B cell (primary cell): ENCODE results near the gene COPS7B. TPM values are rescaled to one million over a fixed set of nuclear protein-coding genes. Genes with fewer than 3 reads are reported as not detected.

Experiments
- ATAC-seq: fragments of 200-7000 bp; cut with Tn5 transposase; one replicate; pipeline ENCODE4 v1.10.0; 2021; ENCODE audit warnings: low read depth, mild to moderate bottlenecking, moderate number of reproducible peaks, moderate library complexity
- CTCF ChIA-PET: fragments of 350-600 bp; sonication (Branson Sonifier 250); formaldehyde crosslinking; loops from one replicate; lab custom pipeline; 2021; ENCODE audit warnings: antibody characterized with exemption, inconsistent platforms; lab: Charles Lee
- POLR2A ChIA-PET: fragments of 350-600 bp; sonication (Branson Sonifier 250); formaldehyde crosslinking; loops from one replicate; lab custom pipeline; 2021; ENCODE audit warnings: antibody characterized with exemption; lab: Charles Lee
- DNase-seq: peaks from one replicate; pipeline ENCODE4 v3.0.0; 2013
- H2AFZ ChIP-seq: 2 replicates; pipeline ENCODE4 v1.6.1; 2012; ENCODE audit warnings: mild to moderate bottlenecking, low read depth, low read length; ENCODE audit not compliant: insufficient read depth, poor library complexity, severe bottlenecking
- H3K27ac ChIP-seq, 2 donors: 1 replicate in 1 of 2; 2 replicates in 1 of 2; pipeline ENCODE4 v1.5.1; 2012 to 2013; ENCODE audit warnings: low read length in 2 of 2, mild to moderate bottlenecking in 2 of 2, moderate library complexity in 1 of 2
- H3K27me3 ChIP-seq, 4 experiments: fragments of 200-600 bp in 1 of 4; sonication (generic) in 1 of 4; replicated peaks in 1 of 4; 1 replicate in 2 of 4; 2 replicates in 2 of 4; pipeline versions ENCODE4 v1.6.1 to v1.7.0; 2013 to 2016; ENCODE audit warnings: low read length in 3 of 4, mild to moderate bottlenecking in 2 of 4, mixed read lengths in 1 of 4, moderate library complexity in 1 of 4; ENCODE audit not compliant: insufficient read depth in 4 of 4, control insufficient read depth in 3 of 4; ENCODE audit errors: control extremely low read depth in 1 of 4
- H3K36me3 ChIP-seq, 2 experiments: replicated peaks in 1 of 2; 1 replicate in 1 of 2; 2 replicates in 1 of 2; pipeline versions ENCODE4 v1.6.1 to v1.7.1; 2013; ENCODE audit warnings: low read length in 1 of 2; ENCODE audit not compliant: insufficient read depth in 2 of 2, control insufficient read depth in 1 of 2; ENCODE audit errors: control extremely low read depth in 1 of 2, extremely low read depth in 1 of 2
- H3K4me1 ChIP-seq, 2 donors: fragments of 200-600 bp in 1 of 2; sonication (generic) in 1 of 2; 1 replicate in 1 of 2; 2 replicates in 1 of 2; pipeline versions ENCODE4 v1.5.1 to v1.6.1; 2013 to 2017; ENCODE audit warnings: low read length in 2 of 2; ENCODE audit not compliant: control insufficient read depth in 2 of 2, insufficient read depth in 2 of 2
- H3K4me2 ChIP-seq: replicated peaks from 2 replicates; pipeline ENCODE3; 2012; ENCODE audit warnings: mild to moderate bottlenecking, low read depth, low read length; ENCODE audit not compliant: poor library complexity, severe bottlenecking
- H3K4me3 ChIP-seq, 5 experiments: fragments of 200-600 bp in 1 of 5; sonication (generic) in 1 of 5; 1 replicate in 3 of 5; 2 replicates in 2 of 5; pipeline versions ENCODE4 v1.5.1 to v1.7.0; 2011 to 2016; ENCODE audit warnings: low read length in 4 of 5, mild to moderate bottlenecking in 4 of 5, low read depth in 2 of 5, control low read depth in 1 of 5, moderate library complexity in 1 of 5; ENCODE audit not compliant: insufficient read depth in 1 of 5; ENCODE audit errors: control extremely low read depth in 1 of 5, extremely low read depth in 1 of 5
- H3K79me2 ChIP-seq: fragments of 200-600 bp; sonication (generic); one replicate; pipeline ENCODE4 v1.6.0; 2016; ENCODE audit warnings: low read length; ENCODE audit not compliant: control insufficient read depth, insufficient read depth
- H3K9ac ChIP-seq: fragments of 200-600 bp; sonication (generic); 2 replicates; pipeline ENCODE4 v1.6.1; 2017; ENCODE audit warnings: mild to moderate bottlenecking, low read length, moderate library complexity
- H3K9me3 ChIP-seq, 3 donors: one replicate each; pipeline versions ENCODE4 v1.6.1 to v1.7.1; 2013; ENCODE audit warnings: low read length in 2 of 3; ENCODE audit not compliant: control insufficient read depth in 2 of 3, insufficient read depth in 1 of 3; ENCODE audit errors: control extremely low read depth in 1 of 3
- H4K20me1 ChIP-seq: 2 replicates; pipeline ENCODE4 v1.6.0; 2012; ENCODE audit warnings: mild to moderate bottlenecking, low read length; ENCODE audit not compliant: insufficient read depth, control insufficient read depth, poor library complexity, severe bottlenecking
- H3K27ac Mint-ChIP-seq: one replicate; pipeline ENCODE4 v1.8.0; 2021; ENCODE audit warnings: mixed read lengths
- H3K27me3 Mint-ChIP-seq: one replicate; pipeline ENCODE4 v1.8.0; 2021; ENCODE audit warnings: mixed read lengths
- H3K4me1 Mint-ChIP-seq: one replicate; pipeline ENCODE4 v1.8.0; 2021; ENCODE audit warnings: mixed read lengths
- H3K4me3 Mint-ChIP-seq: one replicate; pipeline ENCODE4 v1.8.0; 2021; ENCODE audit warnings: mixed read lengths
- H3K9me3 Mint-ChIP-seq: one replicate; pipeline ENCODE4 v1.8.0; 2022; ENCODE audit warnings: mixed read lengths; ENCODE audit not compliant: insufficient read depth
- CTCF ChIP-seq: fragments of 200-600 bp; IDR thresholded peaks from one replicate; pipeline ENCODE4 v1.8.0; 2022; ENCODE audit warnings: antibody characterized with exemption, mild to moderate bottlenecking
- EZH2 ChIP-seq: IDR thresholded peaks from 2 replicates; pipeline ENCODE4 v1.6.1; 2012; ENCODE audit warnings: borderline replicate concordance, low read depth, mild to moderate bottlenecking, moderate library complexity, low read length; ENCODE audit not compliant: insufficient read depth, poor library complexity, severe bottlenecking
- WGBS: methylation state at CpG from one replicate; pipeline ENCODE4 v1.1.5; 2013; ENCODE audit warnings: missing lambda C conversion rate; ENCODE audit not compliant: insufficient coverage; 5-methylcytosine and 5-hydroxymethylcytosine counted together
- intact Hi-C: fragments of 100-400 bp; cut with micrococcal nuclease; formaldehyde crosslinking; loops from one replicate; pipeline ENCODE4 v1.10.0; 2022
- polyA plus RNA-seq: library from polyadenylated mRNA; depleted of rRNA; stranded (reverse); fragments of >200 nt; gene quantifications from 2 replicates; pipeline ENCODE4 v1.2.3, GENCODE V29; 2012
- total RNA-seq, 2 donors: library from RNA; stranded (reverse); fragments of 120-200 nt in 1 of 2; gene quantifications; 1 replicate in 1 of 2; 2 replicates in 1 of 2; pipeline versions ENCODE4 v1.2.3 to v1.2.4, GENCODE V29; 2013 to 2022

The COPS7B gene
- total and polyA plus RNA-seq, 2 donors (not counting 1 experiment from before 2014, with no cell fraction given) = 52.7 to 70.8 TPM

DNA sequence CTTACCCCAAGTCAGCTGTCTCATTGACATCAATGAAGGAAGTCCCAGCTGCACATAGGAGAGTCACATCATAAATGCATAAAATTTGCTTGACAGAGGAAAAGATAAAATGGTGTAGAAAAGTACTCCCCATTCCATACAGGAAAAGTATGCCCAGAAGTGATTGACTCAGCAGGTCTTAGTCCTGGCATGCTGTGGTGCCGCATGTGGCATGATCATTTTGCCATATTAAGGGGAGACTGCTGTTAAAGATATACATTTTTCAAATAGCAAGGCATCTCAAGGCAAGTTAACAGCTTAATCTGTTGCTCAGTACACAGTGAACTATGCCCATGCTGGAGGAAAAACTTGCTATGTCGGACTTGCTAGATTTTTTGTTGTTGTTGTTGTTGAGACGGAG, 8.1 kb downstream of the COPS7B start:
- ATAC-seq = no peak
- H2AFZ ChIP-seq = no peak overlapping the region
- Mint-ChIP-seq H3K27me3 (no peaks in the 10 kb centered on the region), H3K4me1 (peaks cover 7% of the 10 kb centered on the region), H3K4me3 (no peak overlapping the region), H3K9me3 (no peaks in the 10 kb centered on the region), H3K27ac (no peak overlapping the region)
- H3K4me3 ChIP-seq = no peak overlapping the region
- no peaks in the 10 kb centered on the region for H3K4me1 ChIP-seq
- no peak overlapping the region for H3K4me2 ChIP-seq
- H3K36me3 ChIP-seq = peaks cover 2 to 71% of the 10 kb centered on the region in 2 experiments
- H3K27me3 ChIP-seq = no peaks in the 10 kb centered on the region
- peaks cover 14% of the 10 kb centered on the region for H4K20me1 ChIP-seq
- CTCF ChIA-PET = no interaction called here
- H3K9me3 ChIP-seq = no peaks in the 10 kb centered on the region
- intact Hi-C loops = no loop called here
- POLR2A ChIA-PET = no interaction called here
- H3K79me2 ChIP-seq = peaks cover 77% of the 10 kb centered on the region
- TF ChIP-seq CTCF (no peak), EZH2 (no peak)
- H3K27ac ChIP-seq = no peak overlapping the region
- no peak overlapping the region for H3K9ac ChIP-seq
- 100% methylated on average over 1 of the region's 3 CpGs for WGBS
- no peak for DNase-seq

DNA sequence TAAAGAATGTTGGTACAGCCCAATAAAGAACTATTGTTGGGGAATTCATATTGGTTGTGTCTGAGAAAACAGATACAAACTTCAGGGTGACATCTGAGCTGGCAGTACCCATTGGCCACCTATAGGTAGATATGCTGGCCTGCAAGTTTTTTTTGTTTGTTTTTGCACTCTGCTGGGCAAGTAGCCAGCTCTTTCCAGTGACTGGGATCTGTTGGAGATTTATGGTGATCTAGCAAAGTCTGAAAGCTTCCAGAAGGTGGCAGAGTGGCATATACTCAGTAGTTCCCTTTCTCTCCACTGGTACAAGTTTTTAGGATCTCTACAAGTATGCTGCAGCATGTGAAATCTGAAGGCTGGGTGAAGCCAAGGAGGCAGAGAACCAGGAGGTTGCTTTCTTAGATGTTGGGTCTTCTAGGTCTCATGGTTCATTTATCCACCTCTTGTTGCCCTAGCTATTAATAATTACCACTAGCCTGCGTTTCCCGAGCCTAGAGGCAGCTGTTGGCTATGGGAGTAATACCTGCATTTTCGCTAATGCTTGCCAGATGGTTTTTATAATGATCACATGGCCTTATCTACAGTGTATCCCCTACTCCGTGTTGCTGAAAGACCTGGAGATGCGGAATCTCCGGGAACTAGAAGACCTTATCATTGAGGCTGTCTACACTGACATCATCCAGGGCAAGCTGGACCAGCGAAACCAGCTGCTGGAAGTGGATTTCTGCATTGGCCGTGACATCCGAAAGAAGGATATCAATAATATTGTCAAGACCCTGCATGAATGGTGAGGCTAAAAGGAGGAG, 9.5 kb downstream of the COPS7B start:
- Mint-ChIP-seq H3K27ac (no peak overlapping the region), H3K9me3 (no peaks in the 10 kb centered on the region), H3K4me1 (peaks cover 4% of the 10 kb centered on the region), H3K27me3 (no peaks in the 10 kb centered on the region), H3K4me3 (no peak overlapping the region)
- intact Hi-C loops = no loop called here
- H3K36me3 ChIP-seq = peaks cover 2 to 78% of the 10 kb centered on the region in 2 experiments
- no peaks in the 10 kb centered on the region for H3K27me3 ChIP-seq
- H4K20me1 ChIP-seq = peaks cover 19% of the 10 kb centered on the region
- H3K4me1 ChIP-seq = no peaks in the 10 kb centered on the region
- no peak overlapping the region for H2AFZ ChIP-seq
- TF ChIP-seq EZH2 (no peak), CTCF (no peak)
- H3K4me3 ChIP-seq = no peak overlapping the region
- H3K27ac ChIP-seq = no peak overlapping the region
- H3K9me3 ChIP-seq = no peaks in the 10 kb centered on the region
- no peak for DNase-seq
- POLR2A ChIA-PET = no interaction called here
- CTCF ChIA-PET = interaction anchor here (0.7 to 1.4 kb wide), 2 partner anchors 10 to 173 kb away, joined by 3 to 4 read pairs; partner anchors contain the start of gene COPS7B
- ATAC-seq = no peak
- peaks cover 71% of the 10 kb centered on the region for H3K79me2 ChIP-seq
- H3K9ac ChIP-seq = no peak overlapping the region
- H3K4me2 ChIP-seq = no peak overlapping the region
- 97% methylated on average over 6 of the region's 9 CpGs for WGBS
